HCT116 (cell line): ENCODE results near the gene HOXC11.

Experiments
- CTCF ChIP-seq, 3 experiments: fragments of 200-600 bp in 1 of 3; sonication (generic) in 1 of 3; IDR thresholded peaks in 2 of 3; conservative IDR thresholded peaks in 1 of 3; 2 replicates each; pipeline ENCODE4 v1.5.1; 2012 to 2017; ENCODE audit warnings: low read depth in 2 of 3, low read length in 2 of 3, antibody characterized with exemption in 1 of 3, borderline replicate concordance in 1 of 3, control low read depth in 1 of 3, mild to moderate bottlenecking in 1 of 3, mixed read lengths in 1 of 3, mixed run types in 1 of 3, moderate library complexity in 1 of 3; ENCODE audit not compliant: insufficient read depth in 1 of 3
- FOSL1 ChIP-seq: IDR thresholded peaks from 2 replicates; pipeline ENCODE4 v1.6.1; 2012; ENCODE audit warnings: low read depth
- TF ChIP-seq, protein P1 (sequence below): IDR thresholded peaks from 2 replicates; pipeline ENCODE4 v1.6.1; 2012

DNA sequence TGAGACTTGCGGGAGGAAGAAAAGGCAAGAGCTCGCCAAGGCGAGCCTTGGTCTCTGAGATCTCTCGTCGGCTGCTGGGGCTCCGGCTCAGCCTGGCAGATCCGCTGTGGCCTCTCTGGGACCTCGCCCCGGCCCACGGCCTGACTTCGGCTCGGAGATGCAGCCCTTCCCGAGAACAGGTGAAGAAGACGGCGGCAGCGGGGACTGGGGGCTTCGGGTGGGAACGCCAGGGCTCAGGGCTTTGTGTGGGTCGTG, 21.0 kb downstream of the HOXC11 start:
- TF ChIP-seq CTCF (IDR thresholded peaks at IDR 0.05 in 2 of 3, conservative IDR thresholded peaks at IDR 0.05 in 1 of 3; ENCODE audit: borderline replicate concordance in 1 of 3, insufficient read depth in 1 of 3, low read depth in 2 of 3, low read length in 2 of 3) (no peak), FOSL1 (no peak)
- TF ChIP-seq, protein P1, sequence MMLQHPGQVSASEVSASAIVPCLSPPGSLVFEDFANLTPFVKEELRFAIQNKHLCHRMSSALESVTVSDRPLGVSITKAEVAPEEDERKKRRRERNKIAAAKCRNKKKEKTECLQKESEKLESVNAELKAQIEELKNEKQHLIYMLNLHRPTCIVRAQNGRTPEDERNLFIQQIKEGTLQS = no peak
